Stimulated activated CD4-positive, alpha-beta T cell treated with anti-CD3 and anti-CD28 coated beads, TNF-alpha, amount 100 ng/mL, for 4 hours (primary cell): ENCODE results near the gene AKR7A2.
"Not testable (repeated sequence)": the region's sequence is repeated elsewhere in the genome, so short reads cannot be mapped to it uniquely, and the experiment has no call there.

Experiments used
- DNase-seq, 3 experiments: peaks; one replicate each; pipeline ENCODE4 v3.0.0-alpha.2; 2020; ENCODE audit warnings: low read depth in 3 of 3

The AKR7A2 gene

DNA sequence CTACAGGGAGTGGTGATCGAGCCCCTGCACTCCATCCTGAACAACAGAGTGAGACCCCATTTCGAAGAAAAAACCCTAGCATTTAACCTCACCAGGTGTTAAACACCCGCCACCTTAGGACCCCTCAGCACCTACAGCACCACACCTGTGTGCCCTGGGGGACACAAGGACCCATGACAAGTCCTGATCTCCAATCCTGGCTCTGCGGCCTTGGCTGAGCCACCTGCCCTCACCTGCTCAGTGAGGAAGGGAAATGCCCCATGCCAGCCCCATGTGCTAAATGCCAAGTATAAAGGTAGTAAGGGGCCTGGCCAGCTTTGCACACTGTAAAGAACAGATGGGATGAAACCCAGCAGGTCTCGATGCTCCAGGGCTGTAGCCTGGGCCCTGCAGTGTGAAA, 49.2 kb downstream of the AKR7A2 start:
- no peak for DNase-seq

DNA sequence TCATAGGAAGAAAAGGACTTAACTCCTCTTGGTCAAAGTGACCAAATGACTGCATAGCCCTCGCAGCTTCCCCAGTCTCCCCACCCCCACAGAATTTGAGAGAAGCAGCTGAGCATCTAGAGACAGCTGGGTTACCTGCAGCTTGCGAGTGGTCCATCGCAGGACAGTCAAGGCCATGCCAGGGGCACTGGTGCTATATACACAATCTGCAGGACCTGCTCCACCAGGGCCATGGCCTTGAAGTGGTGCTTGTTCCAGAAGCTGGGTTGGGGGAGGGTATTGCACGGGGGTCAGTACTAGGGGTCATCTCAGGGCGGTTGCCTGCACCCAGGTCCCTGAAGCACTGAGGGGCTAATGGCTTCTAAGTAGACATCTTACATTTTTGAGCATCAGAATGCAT, 49.9 kb downstream of the AKR7A2 start:
- DNase-seq: no peak

DNA sequence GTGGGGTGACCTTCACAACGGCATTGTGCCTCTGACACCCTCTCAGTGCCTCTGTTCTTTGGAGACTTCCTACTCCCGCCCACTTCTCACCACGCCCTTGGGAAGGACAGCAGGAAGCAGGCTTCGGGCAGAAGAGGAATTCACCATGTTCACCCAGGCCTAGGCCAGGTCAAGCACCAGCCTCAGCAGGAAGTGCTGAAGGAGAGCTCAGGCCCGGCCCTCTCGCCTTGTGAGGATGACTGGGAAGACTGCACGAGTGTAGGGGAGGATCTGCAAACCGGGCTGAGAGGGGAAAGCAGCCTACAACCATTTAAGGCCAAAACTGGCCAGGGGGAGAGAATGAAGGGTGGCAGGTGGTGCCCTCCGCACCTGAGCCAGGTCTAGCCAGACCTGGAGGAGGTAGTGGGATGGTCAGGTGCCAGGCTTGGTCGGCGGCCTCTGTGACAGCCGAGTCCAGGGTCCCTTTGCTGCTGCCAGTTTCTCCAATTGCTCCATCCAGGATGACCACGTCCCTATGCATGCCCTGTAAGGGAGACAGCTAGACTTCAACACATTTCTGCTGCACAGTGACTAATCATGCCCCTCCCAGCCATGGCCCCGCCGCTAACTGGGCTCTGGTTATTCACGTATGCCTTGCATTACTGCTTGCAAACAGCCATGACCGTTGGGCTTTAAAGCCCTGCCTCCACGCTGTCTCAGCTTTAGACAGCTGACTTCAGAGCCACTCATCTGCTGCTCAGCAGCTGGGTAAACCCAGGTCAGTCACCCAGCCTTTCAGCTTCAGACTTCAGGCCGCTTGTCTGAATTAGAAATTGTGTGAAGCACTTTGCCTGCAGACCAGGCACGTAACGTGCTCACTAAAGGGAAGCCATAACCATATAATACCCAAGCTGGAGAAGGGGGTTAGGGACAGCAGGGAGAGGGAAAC, 51.5 kb downstream of the AKR7A2 start:
- DNase-seq: no peak

DNA sequence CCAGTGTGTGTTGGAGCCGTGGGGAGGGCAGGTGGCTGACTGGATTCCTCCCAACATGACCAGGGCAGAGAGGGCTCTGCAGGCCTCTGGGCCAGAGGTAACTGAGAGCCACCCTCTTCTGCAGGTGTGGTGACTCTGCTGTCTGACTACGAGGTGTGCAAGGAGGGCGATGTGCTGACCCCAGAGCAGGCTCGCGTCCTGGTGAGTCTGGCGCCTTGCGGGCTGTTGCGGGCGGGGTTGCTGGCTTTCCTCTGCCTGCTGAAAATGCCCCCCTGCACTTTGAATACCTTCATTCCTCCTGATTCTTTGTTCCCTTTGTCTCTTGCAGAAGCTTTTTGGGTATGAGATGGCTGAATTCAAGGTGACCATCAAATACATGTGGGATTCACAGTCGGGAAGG, 53.6 kb downstream of the AKR7A2 start:
- no peak for DNase-seq

DNA sequence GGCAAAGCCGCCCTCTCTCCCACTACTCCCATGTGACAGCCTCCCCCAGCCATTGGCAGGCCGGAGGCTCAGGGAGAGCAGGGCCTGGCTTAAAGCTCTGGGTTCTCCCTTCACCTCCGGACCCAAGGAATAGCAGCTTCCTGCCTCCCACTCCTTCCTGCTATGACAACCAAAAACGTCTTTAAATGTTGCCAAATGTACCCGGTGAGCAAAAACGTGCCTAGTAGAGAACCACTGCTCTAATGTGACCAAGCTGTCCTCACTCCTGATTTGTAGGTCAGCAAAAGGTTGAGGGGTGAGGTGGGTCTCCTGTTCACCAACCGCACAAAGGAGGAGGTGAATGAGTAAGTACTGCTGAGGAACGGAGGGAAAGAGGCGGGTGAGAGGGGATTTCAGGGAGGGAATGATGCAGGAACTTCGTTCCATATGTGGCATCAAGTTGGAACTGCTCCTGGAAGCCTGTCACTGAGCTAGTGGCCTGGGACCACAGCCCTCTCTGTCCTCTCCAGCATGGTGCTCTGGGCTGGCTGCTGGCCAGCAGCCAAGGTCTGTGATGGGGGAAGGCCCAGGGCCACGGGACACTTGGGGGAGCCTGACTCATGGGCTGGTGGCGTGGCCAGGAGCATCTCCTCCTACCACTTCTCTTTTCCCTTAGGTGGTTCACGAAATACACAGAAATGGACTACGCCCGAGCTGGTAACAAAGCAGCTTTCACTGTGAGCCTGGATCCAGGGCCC, 54.6 kb downstream of the AKR7A2 start:
- DNase-seq: no peak

DNA sequence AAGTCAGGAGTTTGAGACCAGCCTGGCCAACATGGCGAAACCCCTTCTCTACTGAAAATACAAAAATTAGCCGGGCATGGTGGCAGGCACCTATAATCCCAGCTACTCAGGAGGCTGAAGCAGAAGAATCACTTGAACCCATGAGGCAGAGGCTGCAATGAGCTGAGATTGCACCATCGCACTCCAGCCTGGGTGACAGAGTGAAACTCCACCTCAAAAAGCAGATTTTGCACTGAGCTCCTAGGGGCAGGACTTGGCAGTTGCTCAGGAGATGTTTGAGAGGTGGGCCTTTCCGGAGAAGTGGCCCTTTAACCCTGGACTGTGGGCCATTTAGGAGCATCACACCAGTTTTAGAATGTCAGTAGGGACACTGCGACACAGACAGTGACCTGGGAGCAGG, 55.6 kb downstream of the AKR7A2 start:
- DNase-seq: not testable (repeated sequence)

DNA sequence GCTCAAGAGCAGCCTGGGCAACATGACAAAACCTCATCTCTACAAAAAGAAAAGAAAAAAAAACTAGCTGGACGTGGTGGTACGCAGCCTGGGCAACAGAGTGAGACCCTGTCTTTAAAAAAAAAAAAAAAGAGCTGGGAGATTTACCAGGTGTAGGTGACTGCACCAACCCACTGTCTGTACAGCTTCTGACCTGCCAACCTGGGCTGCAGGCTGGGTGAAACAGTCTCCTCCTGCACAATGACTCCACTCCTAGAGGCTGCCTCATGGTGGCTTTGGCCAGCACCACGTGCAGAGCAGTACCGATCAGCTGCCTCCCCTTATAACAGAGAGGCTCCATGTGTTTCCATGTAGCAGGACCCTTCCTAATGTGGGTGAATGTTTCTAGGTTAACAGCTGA, 56.7 kb downstream of the AKR7A2 start:
- DNase-seq: no peak

DNA sequence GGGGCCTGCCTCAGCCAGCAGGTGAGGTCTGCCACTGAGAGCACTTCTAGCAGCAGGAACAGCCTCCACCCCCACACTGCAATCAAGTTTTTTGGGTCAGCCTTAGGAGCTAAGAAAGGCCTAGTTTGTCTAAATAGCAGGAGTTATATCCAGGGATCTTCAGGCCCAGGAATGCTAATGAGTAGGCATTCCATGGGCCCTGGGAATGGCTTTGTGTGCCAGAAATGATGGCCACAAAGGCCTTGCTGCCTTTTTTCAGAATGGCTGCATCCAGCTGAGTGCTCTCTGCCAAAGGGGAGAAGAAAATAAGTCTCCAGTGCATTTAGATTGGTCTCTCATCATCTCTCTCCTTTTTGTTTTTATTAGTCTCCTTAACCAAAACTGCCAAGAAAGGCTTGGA, 57.5 kb downstream of the AKR7A2 start:
- DNase-seq: no peak
